HTR-8/SVneo (cell line): ENCODE data around the gene CACNG5.

ENCODE experiments used
- DNase-seq: peaks from one replicate; pipeline ENCODE4 v3.0.0; 2011; ENCODE audit warnings: low spot score, mixed read lengths; ENCODE audit not compliant: insufficient read length
- FAIRE-seq: peaks from 2 replicates; lab custom pipeline; 2011; peaks lifted over from hg19 to GRCh38; lab: Jason Lieb, UNC

CACNG5 gene

GRCh38 chr17:66834919-66835454, at the start of gene CACNG5:
Gene CACNG5, plus strand, starts transcription at chr17:66835117. Its CDS starts 42,216 bp downstream, at chr17:66877333.
- FAIRE-seq (no peak), DNase-seq (no peak)

- no peak for FAIRE-seq
- no peak for DNase-seq
Measured at GRCh38 chr17:66786107-66786506, 48.8 kb upstream of the CACNG5 start.

GRCh38 chr17:66787914-66788313, 47.0 kb upstream of the CACNG5 start:
- DNase-seq (no peak), FAIRE-seq (peak; percentile 52)

- FAIRE-seq, result no peak
- DNase-seq, result no peak
Measured at GRCh38 chr17:66789093-66789492, 45.8 kb upstream of the CACNG5 start.

GRCh38 chr17:66789961-66790437, 44.9 kb upstream of the CACNG5 start:
- no peak for FAIRE-seq
- DNase-seq, result no peak

GRCh38 chr17:66790501-66791061, 44.3 kb upstream of the CACNG5 start:
- FAIRE-seq, result no peak
- DNase-seq, result no peak

GRCh38 chr17:66791347-66791746, 43.6 kb upstream of the CACNG5 start:
- FAIRE-seq, result no peak
- DNase-seq, result no peak

GRCh38 chr17:66793814-66794213, 41.1 kb upstream of the CACNG5 start:
- DNase-seq, result no peak
- FAIRE-seq, result no peak

- no peak for DNase-seq
- no peak for FAIRE-seq
Measured at GRCh38 chr17:66795486-66795885, 39.4 kb upstream of the CACNG5 start.

GRCh38 chr17:66799849-66800537, 34.9 kb upstream of the CACNG5 start:
- no peak for DNase-seq
- FAIRE-seq, result no peak

- no peak for DNase-seq
- FAIRE-seq, result no peak
Measured at GRCh38 chr17:66803474-66803951, 31.4 kb upstream of the CACNG5 start.

- DNase-seq (no peak), FAIRE-seq (peak; percentile 26)
Measured at GRCh38 chr17:66805567-66805966, 29.4 kb upstream of the CACNG5 start.

GRCh38 chr17:66807182-66807581, 27.7 kb upstream of the CACNG5 start:
- DNase-seq (no peak), FAIRE-seq (no peak)

GRCh38 chr17:66809408-66809807, 25.5 kb upstream of the CACNG5 start:
- FAIRE-seq (no peak), DNase-seq (no peak)

GRCh38 chr17:66810951-66811682, 23.8 kb upstream of the CACNG5 start:
- FAIRE-seq (no peak), DNase-seq (no peak)

- FAIRE-seq (no peak), DNase-seq (no peak)
Measured at GRCh38 chr17:66811683-66812054, 23.2 kb upstream of the CACNG5 start.

- DNase-seq (no peak), FAIRE-seq (no peak)
Measured at GRCh38 chr17:66812571-66812970, 22.3 kb upstream of the CACNG5 start.

- DNase-seq, result no peak
- no peak for FAIRE-seq
Measured at GRCh38 chr17:66813296-66813695, 21.6 kb upstream of the CACNG5 start.

GRCh38 chr17:66814026-66814425, 20.9 kb upstream of the CACNG5 start:
- peak; percentile 86 for FAIRE-seq
- DNase-seq, result no peak

GRCh38 chr17:66814570-66814969, 20.3 kb upstream of the CACNG5 start:
- DNase-seq (no peak), FAIRE-seq (no peak)

- DNase-seq, result no peak
- FAIRE-seq, result no peak
Measured at GRCh38 chr17:66817750-66818149, 17.2 kb upstream of the CACNG5 start.
